PFSK-1 (cell line): ENCODE measurements around the gene MCAT.

Source experiments
- FOXP2 ChIP-seq: optimal IDR thresholded peaks from 2 replicates; pipeline ENCODE3; 2011; ENCODE audit warnings: borderline replicate concordance, control low read depth, inconsistent platforms; ENCODE audit not compliant: insufficient read depth; ENCODE audit errors: extremely low read length, extremely low read depth
- POLR2AphosphoS5 ChIP-seq: IDR thresholded peaks from 2 replicates; pipeline ENCODE4 v1.6.1; 2012; ENCODE audit warnings: low read depth, mild to moderate bottlenecking, control low read depth, low read length, moderate library complexity
- REST ChIP-seq, 2 experiments: IDR thresholded peaks; 2 replicates each; pipeline versions ENCODE4 v1.6.1 to v1.8.0; 2011 to 2012; ENCODE audit warnings: low read depth in 2 of 2, low read length in 2 of 2, control low read depth in 1 of 2, inconsistent platforms in 1 of 2, mild to moderate bottlenecking in 1 of 2, moderate library complexity in 1 of 2; ENCODE audit not compliant: insufficient read depth in 1 of 2
- SIN3A ChIP-seq: IDR thresholded peaks from 2 replicates; pipeline ENCODE4 v1.6.1; 2012; ENCODE audit warnings: mild to moderate bottlenecking, low read length, moderate library complexity, borderline replicate concordance; ENCODE audit not compliant: insufficient read depth
- TAF1 ChIP-seq: IDR thresholded peaks from 2 replicates; pipeline ENCODE4 v1.6.1; 2012; ENCODE audit warnings: low read length, control low read depth, borderline replicate concordance; ENCODE audit not compliant: insufficient read depth

Gene MCAT

GRCh38 chr22:43101306-43101705 is 41.9 kb downstream of the MCAT start:
- no peak for TF ChIP-seq POLR2AphosphoS5
- TF ChIP-seq REST (IDR thresholded peaks at IDR 0.05; ENCODE audit: insufficient read depth in 1 of 2, low read depth in 2 of 2, low read length in 2 of 2), result no peak
- no peak for TF ChIP-seq SIN3A
- TF ChIP-seq TAF1, result no peak
- no peak for TF ChIP-seq FOXP2

GRCh38 chr22:43100225-43100624 is 43.0 kb downstream of the MCAT start:
- TF ChIP-seq REST (IDR thresholded peaks at IDR 0.05; ENCODE audit: insufficient read depth in 1 of 2, low read depth in 2 of 2, low read length in 2 of 2), result no peak
- TF ChIP-seq FOXP2, result no peak
- no peak for TF ChIP-seq SIN3A
- no peak for TF ChIP-seq POLR2AphosphoS5
- TF ChIP-seq TAF1, result no peak

GRCh38 chr22:43099095-43099494 is 44.1 kb downstream of the MCAT start:
- TF ChIP-seq SIN3A, result no peak
- TF ChIP-seq REST (IDR thresholded peaks at IDR 0.05; ENCODE audit: insufficient read depth in 1 of 2, low read depth in 2 of 2, low read length in 2 of 2), result no peak
- TF ChIP-seq TAF1, result no peak
- no peak for TF ChIP-seq POLR2AphosphoS5
- TF ChIP-seq FOXP2, result no peak

GRCh38 chr22:43098356-43098755 is 44.8 kb downstream of the MCAT start:
- TF ChIP-seq POLR2AphosphoS5 (no peak), FOXP2 (no peak), SIN3A (no peak), REST (IDR thresholded peaks at IDR 0.05; ENCODE audit: insufficient read depth in 1 of 2, low read depth in 2 of 2, low read length in 2 of 2) (no peak), TAF1 (no peak)

- TF ChIP-seq TAF1 (no peak), REST (IDR thresholded peaks at IDR 0.05; ENCODE audit: insufficient read depth in 1 of 2, low read depth in 2 of 2, low read length in 2 of 2) (no peak), POLR2AphosphoS5 (no peak), FOXP2 (no peak), SIN3A (no peak)
Measured at GRCh38 chr22:43096420-43096819, 46.8 kb downstream of the MCAT start.
